Spleen (tissue), 11 donors: ENCODE results near the gene LRRK1. TPM values are rescaled to one million over a fixed set of nuclear protein-coding genes. Genes with fewer than 3 reads are reported as not detected.

ENCODE experiments used
- DNase-seq: peaks from one replicate; pipeline ENCODE4 v3.0.0-alpha.2; 2020
- H3K27ac ChIP-seq, 8 donors: fragments of 200-600 bp; sonication (generic) in 7 of 8; 1 replicate in 4 of 8; 2 replicates in 4 of 8; pipeline versions ENCODE4 v1.5.0 to v1.8.0; 2016 to 2021; ENCODE audit warnings: inconsistent platforms in 4 of 8, mild to moderate bottlenecking in 4 of 8, moderate library complexity in 1 of 8
- H3K27me3 ChIP-seq, 7 donors: fragments of 200-600 bp; sonication (generic) in 6 of 7; replicated peaks in 1 of 7; 1 replicate in 4 of 7; 2 replicates in 3 of 7; pipeline versions ENCODE4 v1.5.0 to v1.8.0; 2016 to 2021; ENCODE audit warnings: inconsistent platforms in 3 of 7, mild to moderate bottlenecking in 1 of 7
- H3K36me3 ChIP-seq, 6 donors: fragments of 200-600 bp; sonication (generic) in 5 of 6; 1 replicate in 4 of 6; 2 replicates in 2 of 6; pipeline versions ENCODE4 v1.5.0 to v1.8.0; 2016 to 2021; ENCODE audit warnings: inconsistent platforms in 2 of 6
- H3K4me1 ChIP-seq, 6 donors: fragments of 200-600 bp; sonication (generic) in 5 of 6; 1 replicate in 3 of 6; 2 replicates in 3 of 6; pipeline versions ENCODE4 v1.5.0 to v1.8.0; 2016 to 2021; ENCODE audit warnings: inconsistent platforms in 3 of 6
- H3K4me3 ChIP-seq, 8 donors: fragments of 200-600 bp; sonication (generic) in 7 of 8; 1 replicate in 4 of 8; 2 replicates in 4 of 8; pipeline versions ENCODE4 v1.5.0 to v1.8.0; 2016 to 2021; ENCODE audit warnings: inconsistent platforms in 4 of 8, mild to moderate bottlenecking in 4 of 8, moderate library complexity in 2 of 8
- H3K9me3 ChIP-seq, 8 donors: fragments of 200-600 bp; sonication (generic) in 7 of 8; 1 replicate in 4 of 8; 2 replicates in 4 of 8; pipeline versions ENCODE4 v1.5.0 to v1.8.0; 2016 to 2021; ENCODE audit warnings: inconsistent platforms in 4 of 8
- CTCF ChIP-seq, 11 experiments: fragments of 200-600 bp in 7 of 11; fragments of 450-650 bp in 4 of 11; sonication (generic) in 4 of 11; IDR thresholded peaks in 8 of 11; conservative IDR thresholded peaks in 3 of 11; 1 replicate in 7 of 11; 2 replicates in 4 of 11; pipeline versions ENCODE4 v1.4.0 to v1.8.0; 2016 to 2021; ENCODE audit warnings: antibody characterized with exemption in 11 of 11, inconsistent platforms in 4 of 11, mild to moderate bottlenecking in 1 of 11
- POLR2A ChIP-seq, 3 donors: fragments of 450-650 bp; IDR thresholded peaks; one replicate each; pipeline ENCODE4 v1.5.1; 2017; ENCODE audit warnings: antibody characterized with exemption in 3 of 3, mild to moderate bottlenecking in 1 of 3
- POLR2AphosphoS5 ChIP-seq, 3 donors: sonication (generic); formaldehyde crosslinking; IDR thresholded peaks; one replicate each; pipeline ENCODE4 v1.5.1; 2017; ENCODE audit warnings: antibody characterized with exemption in 3 of 3
- WGBS, 5 donors: extraction: QIAGEN DNeasy Blood & Tissue Kit in 3 of 5; methylation state at CpG; one replicate each; pipeline versions ENCODE4 v1.1.5 to v1.1.7; 2013 to 2018; 5-methylcytosine and 5-hydroxymethylcytosine counted together
- intact Hi-C: fragments of 100-400 bp; cut with DNase I; formaldehyde crosslinking; loops from one replicate; pipeline ENCODE4 v1.15.0; 2023; ENCODE audit warnings: low total_unique reads
- polyA plus RNA-seq, 3 donors: library from polyadenylated mRNA; stranded (reverse); fragments of 200-250 nt; gene quantifications; one replicate each; pipeline ENCODE4 v1.2.1, GENCODE V29; 2013
- total RNA-seq, 7 donors: library from RNA; depleted of rRNA in 3 of 7; stranded (reverse); fragments of >200 nt in 3 of 7; fragmentation: NEBNext Ultra II Directional in 4 of 7; extraction: Animal tissue kit (Norgen Biotek cat#: 25700) in 4 of 7; gene quantifications; one replicate each; pipeline versions ENCODE4 v1.1.0 to v1.2.1, GENCODE V29; 2016 to 2021
- donor health status: healthy with polysubstance abuse.
- donor health status: DM: no; HTN: no; CAD: no; lungs with moderate emphysema.
- donor health status: DM: no; HTN: no; CAD: no.
- donor health status: Bipolar disorder and iron deficiency.
- donor health status: healthy.
- donor health status: DM: no; HTN: no; CAD: no.
- donor health status: DM: yes; HTN: yes; CAD: no.

LRRK1 gene
- total and polyA plus RNA-seq, 10 donors, result 12.0 to 60.2 (median 48.8) TPM

- no peak overlapping the region for H3K27ac ChIP-seq
- no peak overlapping the region for H3K4me3 ChIP-seq
- no peaks in the 10 kb centered on the region for H3K27me3 ChIP-seq
- intact Hi-C loops, result loop anchor here (5.0 kb wide), 1 partner anchor 46 kb away; no protein-coding TSS in a partner anchor
- H3K4me1 ChIP-seq, result no peaks in the 10 kb centered on the region
- DNase-seq, result peak; percentile 61
- 81 to 97% (median 87%) methylated on average over 11 to 16 of the region's 16 CpGs for WGBS, 5 donors
- peaks cover 0 to 5% (median 0%) of the 10 kb centered on the region in 6 donors for H3K36me3 ChIP-seq
- H3K9me3 ChIP-seq, result no peaks in the 10 kb centered on the region
- TF ChIP-seq POLR2AphosphoS5 (IDR thresholded peaks at IDR 0.05) (peak in 1 of 3 donors; percentile 20), CTCF (IDR thresholded peaks at IDR 0.05 in 8 of 11, conservative IDR thresholded peaks at IDR 0.05 in 3 of 11) (no peak)
Observed at GRCh38 chr15:101078669-101079323, 159.6 kb downstream of the LRRK1 start.

GRCh38 chr15:101081900-101082299 lies 162.7 kb downstream of the LRRK1 start:
- Histone ChIP-seq H3K9me3 (no peaks in the 10 kb centered on the region), H3K27ac (no peak overlapping the region), H3K27me3 (peaks cover 0 to 5% (median 0%) of the 10 kb centered on the region in 7 donors), H3K36me3 (peaks cover 0 to 5% (median 0%) of the 10 kb centered on the region in 6 donors), H3K4me3 (no peak overlapping the region), H3K4me1 (peaks cover 0 to 3% (median 0%) of the 10 kb centered on the region in 6 donors)
- WGBS, 5 donors, result 94 to 98% (median 97%) methylated on average over 9 of the region's 9 CpGs
- intact Hi-C loops, result loop anchor here (10.0 kb wide), 1 partner anchor 67 kb away; no protein-coding TSS in a partner anchor
- TF ChIP-seq POLR2A (IDR thresholded peaks at IDR 0.05) (no peak), POLR2AphosphoS5 (IDR thresholded peaks at IDR 0.05) (no peak), CTCF (IDR thresholded peaks at IDR 0.05 in 8 of 11, conservative IDR thresholded peaks at IDR 0.05 in 3 of 11) (no peak)
- no peak for DNase-seq

- H3K9me3 ChIP-seq, result no peaks in the 10 kb centered on the region
- no peak for DNase-seq
- peaks cover 0 to 5% (median 0%) of the 10 kb centered on the region in 7 donors for H3K27me3 ChIP-seq
- intact Hi-C loops, result loop anchor here (10.0 kb wide), 1 partner anchor 69 kb away; no protein-coding TSS in a partner anchor
- H3K36me3 ChIP-seq, result peaks cover 0 to 4% (median 0%) of the 10 kb centered on the region in 6 donors
- peaks cover under 1 to 13% (median 6%) of the 10 kb centered on the region in 6 donors for H3K4me1 ChIP-seq
- H3K4me3 ChIP-seq, result no peak overlapping the region
- H3K27ac ChIP-seq, result no peak overlapping the region
- TF ChIP-seq POLR2AphosphoS5 (IDR thresholded peaks at IDR 0.05) (no peak), POLR2A (IDR thresholded peaks at IDR 0.05) (no peak), CTCF (IDR thresholded peaks at IDR 0.05 in 8 of 11, conservative IDR thresholded peaks at IDR 0.05 in 3 of 11) (no peak)
- 60 to 91% (median 77%) methylated on average over 11 of the region's 11 CpGs for WGBS, 5 donors
Observed at GRCh38 chr15:101083336-101084045, 164.3 kb downstream of the LRRK1 start.

GRCh38 chr15:101084801-101085200 lies 165.6 kb downstream of the LRRK1 start:
- no peak for DNase-seq
- H3K4me3 ChIP-seq, result no peak overlapping the region
- WGBS, 5 donors, result 82 to 95% (median 87%) methylated on average over 10 of the region's 10 CpGs
- H3K27me3 ChIP-seq, result peaks cover 0 to 5% (median 0%) of the 10 kb centered on the region in 7 donors
- TF ChIP-seq POLR2AphosphoS5 (IDR thresholded peaks at IDR 0.05) (no peak), CTCF (IDR thresholded peaks at IDR 0.05 in 8 of 11, conservative IDR thresholded peaks at IDR 0.05 in 3 of 11) (no peak), POLR2A (IDR thresholded peaks at IDR 0.05) (no peak)
- H3K27ac ChIP-seq, result no peak overlapping the region
- no peaks in the 10 kb centered on the region for H3K36me3 ChIP-seq
- peaks cover 7 to 26% (median 19%) of the 10 kb centered on the region in 6 donors for H3K4me1 ChIP-seq
- intact Hi-C loops, result loop anchor here (10.0 kb wide), 1 partner anchor 70 kb away; no protein-coding TSS in a partner anchor
- H3K9me3 ChIP-seq, result no peaks in the 10 kb centered on the region
